Cardiac fibroblast (primary cell): ENCODE results near the gene EXOSC3.
A peak's percentile ranks its signal among the peaks of the same experiment; 100 is the strongest.
"Not testable (repeated sequence)": the region's sequence is repeated elsewhere in the genome, so short reads cannot be mapped to it uniquely, and the experiment has no call there.

Source experiments
- DNase-seq, 2 donors: peaks; one replicate each; pipeline versions ENCODE4 v3.0.0 to v3.0.0-alpha.2; 2010; ENCODE audit warnings: low read depth in 2 of 2
- H3K4me3 ChIP-seq, 2 donors: replicated peaks in 1 of 2; 1 replicate in 1 of 2; 2 replicates in 1 of 2; pipeline ENCODE4 v1.5.1; 2011; ENCODE audit warnings: low read depth in 2 of 2, low read length in 2 of 2, mild to moderate bottlenecking in 2 of 2, moderate library complexity in 1 of 2
- TF ChIP-seq, protein P1 (sequence below): IDR thresholded peaks from one replicate; pipeline ENCODE4 v1.5.1; 2011; ENCODE audit warnings: low read depth, mild to moderate bottlenecking, low read length, inconsistent platforms

EXOSC3 gene

DNA sequence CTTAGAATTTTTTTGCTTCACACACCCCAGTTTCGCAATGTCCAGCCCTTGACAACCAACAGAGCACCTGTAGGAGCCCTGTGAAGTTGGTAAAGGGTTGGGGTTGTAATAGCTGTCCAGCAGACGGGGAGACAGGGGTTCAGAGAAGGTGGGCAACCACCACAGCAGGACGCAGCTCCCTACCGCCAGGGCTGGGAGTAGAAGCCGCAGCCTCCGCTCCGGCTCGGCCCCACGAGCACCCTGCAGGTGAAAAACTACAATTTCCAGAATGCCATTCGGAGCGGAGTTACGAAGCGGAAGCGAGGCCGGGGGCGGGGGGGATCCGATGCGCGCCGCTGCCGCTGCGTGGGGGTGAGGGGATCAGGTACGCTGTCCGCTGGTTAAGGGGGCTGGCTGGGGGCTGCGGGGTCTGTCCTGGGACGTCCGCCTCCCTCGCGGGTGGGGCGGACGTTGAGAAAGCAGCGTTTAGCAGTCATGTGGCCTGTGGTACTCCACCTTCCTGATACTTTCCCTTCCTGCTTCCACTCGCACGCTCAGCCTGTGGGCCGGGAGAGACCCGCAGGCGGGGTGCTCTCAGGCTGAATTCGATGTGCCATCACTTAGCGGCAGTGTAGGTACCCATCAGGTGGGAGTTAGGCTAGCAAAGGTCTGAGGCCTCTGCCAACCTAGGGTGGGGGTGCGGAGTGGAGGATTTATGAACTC is 31.2 kb downstream of the EXOSC3 start, which contains the start of gene TRMT10B:
Gene TRMT10B, plus strand, starts transcription at position 317 of the 702 bp plus-strand sequence. CDS start 8,127 bp downstream, outside the sequence.
- peak within 1 kb of the TSS; percentile 64 to 82 for H3K4me3 ChIP-seq
- DNase-seq, result peak; percentile 74 to 78
- TF ChIP-seq, protein P1, sequence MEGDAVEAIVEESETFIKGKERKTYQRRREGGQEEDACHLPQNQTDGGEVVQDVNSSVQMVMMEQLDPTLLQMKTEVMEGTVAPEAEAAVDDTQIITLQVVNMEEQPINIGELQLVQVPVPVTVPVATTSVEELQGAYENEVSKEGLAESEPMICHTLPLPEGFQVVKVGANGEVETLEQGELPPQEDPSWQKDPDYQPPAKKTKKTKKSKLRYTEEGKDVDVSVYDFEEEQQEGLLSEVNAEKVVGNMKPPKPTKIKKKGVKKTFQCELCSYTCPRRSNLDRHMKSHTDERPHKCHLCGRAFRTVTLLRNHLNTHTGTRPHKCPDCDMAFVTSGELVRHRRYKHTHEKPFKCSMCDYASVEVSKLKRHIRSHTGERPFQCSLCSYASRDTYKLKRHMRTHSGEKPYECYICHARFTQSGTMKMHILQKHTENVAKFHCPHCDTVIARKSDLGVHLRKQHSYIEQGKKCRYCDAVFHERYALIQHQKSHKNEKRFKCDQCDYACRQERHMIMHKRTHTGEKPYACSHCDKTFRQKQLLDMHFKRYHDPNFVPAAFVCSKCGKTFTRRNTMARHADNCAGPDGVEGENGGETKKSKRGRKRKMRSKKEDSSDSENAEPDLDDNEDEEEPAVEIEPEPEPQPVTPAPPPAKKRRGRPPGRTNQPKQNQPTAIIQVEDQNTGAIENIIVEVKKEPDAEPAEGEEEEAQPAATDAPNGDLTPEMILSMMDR, result peak; percentile 24

DNA sequence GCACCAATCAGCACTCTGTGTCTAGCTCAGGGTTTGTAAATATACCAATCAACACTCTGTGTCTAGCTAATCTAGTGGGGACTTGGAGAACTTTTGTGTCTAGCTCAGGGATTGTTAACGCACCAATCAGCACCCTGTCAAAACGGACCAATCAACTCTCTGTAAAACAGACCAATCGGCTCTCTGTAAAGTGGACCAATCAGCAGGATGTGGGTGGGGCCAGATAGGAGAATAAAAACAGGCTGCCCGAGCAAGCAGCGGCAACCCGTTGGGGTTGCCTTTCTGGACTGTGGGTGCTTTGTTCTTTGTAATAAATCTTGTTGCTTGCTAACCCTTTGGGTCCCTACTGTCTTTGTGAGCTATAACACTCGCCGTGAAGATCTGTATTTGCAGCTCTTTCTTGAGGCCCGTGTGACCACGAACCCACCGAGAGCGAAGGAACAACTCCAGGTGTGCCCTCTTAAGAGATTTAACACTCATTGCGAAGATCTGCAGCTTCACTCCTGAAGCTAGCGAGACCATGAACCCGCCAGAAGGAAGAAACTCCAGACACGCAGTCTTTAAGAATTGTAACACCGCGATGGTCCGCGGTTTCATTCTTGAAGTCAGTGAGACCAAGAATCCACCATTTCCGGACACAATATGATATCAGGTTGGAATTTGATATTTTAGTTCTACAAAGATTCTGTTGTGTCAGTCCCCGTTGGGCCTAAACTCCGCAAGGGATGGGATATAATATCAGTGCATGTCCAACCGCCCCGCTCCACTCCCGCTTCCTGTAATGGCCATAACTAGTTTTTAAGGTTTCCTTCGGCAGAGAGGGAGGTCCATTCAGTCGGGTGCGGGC is 32.0 kb downstream of the EXOSC3 start:
- peak overlapping the region; percentile 64 to 82 for H3K4me3 ChIP-seq
- TF ChIP-seq, protein P1, result no peak
- no peak for DNase-seq

DNA sequence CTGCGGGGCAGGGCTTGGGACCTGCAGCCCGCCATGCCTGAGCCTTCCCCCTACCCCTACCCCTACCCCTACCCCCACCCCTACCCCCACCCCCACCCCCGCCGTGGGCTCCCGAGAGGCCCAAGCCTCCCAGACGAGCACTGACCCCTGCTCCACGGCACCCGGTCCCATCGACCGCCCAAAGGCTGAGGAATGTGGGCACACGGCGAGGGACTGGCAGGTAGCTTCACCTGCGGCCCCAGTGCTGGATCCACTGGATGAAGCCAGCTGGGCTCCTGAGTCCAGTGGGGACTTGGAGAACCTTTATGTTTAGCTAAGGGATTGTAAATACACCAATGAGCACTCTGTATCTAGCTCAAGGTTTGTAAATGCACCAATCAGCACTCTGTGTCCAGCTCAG is 32.8 kb downstream of the EXOSC3 start:
- not testable (repeated sequence) for DNase-seq, H3K4me3 ChIP-seq

DNA sequence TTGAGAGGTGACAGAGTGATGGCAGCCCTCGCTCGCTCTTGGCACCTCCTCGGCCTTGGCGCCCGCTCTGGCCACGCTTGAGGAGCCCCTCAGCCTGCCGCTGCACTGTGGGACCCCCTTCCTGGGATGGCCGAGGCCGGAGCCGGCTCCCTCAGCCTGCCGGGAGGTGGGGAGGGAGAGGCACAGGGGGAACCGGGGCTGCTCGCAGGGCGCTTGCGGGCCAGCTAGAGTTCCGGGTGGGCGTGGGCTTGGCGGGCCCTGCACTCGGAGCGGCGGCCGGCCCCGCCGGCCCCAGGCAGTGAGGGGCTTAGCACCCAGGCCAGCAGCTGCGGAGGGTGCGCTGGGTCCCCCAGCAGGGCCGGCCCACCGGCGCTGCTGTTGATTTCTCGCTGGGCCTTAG is 33.2 kb downstream of the EXOSC3 start:
- not testable (repeated sequence) for H3K4me3 ChIP-seq, DNase-seq

DNA sequence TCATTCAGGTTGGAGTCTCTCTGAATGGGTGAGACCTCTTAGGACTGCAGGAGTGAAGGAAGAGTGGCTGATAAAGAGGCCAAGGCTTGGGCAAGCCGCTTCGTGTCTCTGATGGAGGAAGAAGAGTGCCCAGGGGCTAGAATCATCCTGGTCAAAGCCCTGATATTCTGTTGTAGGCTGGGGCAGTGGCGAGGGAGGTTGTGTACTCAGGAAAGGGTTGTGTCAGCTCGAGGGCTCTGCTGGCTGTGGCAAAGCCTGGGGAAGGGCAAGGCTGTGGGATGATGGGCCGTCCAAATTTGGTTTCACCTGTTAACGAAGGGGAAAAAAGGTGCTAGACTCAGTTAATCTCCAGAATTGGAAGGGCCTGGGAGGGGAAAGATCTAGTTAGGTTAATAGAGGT is 33.7 kb downstream of the EXOSC3 start:
- TF ChIP-seq, protein P1, result no peak

DNA sequence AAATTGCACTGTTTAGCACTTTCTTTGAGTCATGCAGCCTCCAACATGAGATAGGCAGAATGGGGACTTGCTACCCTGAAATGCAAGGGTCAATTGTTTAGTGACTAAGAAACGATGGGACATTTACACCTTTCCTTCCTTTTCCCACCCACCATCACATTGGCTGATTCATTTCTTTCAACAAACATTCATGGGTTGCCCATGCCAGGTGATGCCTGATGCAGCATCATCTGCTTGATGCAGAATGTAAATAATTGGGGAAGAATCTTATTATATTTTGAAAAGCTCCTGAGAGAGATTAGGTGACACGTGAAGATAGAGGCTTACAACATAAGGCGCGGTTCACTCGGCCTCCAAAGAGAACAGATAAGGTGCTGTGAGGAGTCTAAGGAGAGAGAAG is 35.7 kb downstream of the EXOSC3 start:
- TF ChIP-seq, protein P1, result no peak
- no peak for DNase-seq
- H3K4me3 ChIP-seq, result no peak overlapping the region

More for the DNA sequence above, 33.7 kb downstream of the EXOSC3 start:
- no peak overlapping the region for H3K4me3 ChIP-seq
- no peak for DNase-seq

DNA sequence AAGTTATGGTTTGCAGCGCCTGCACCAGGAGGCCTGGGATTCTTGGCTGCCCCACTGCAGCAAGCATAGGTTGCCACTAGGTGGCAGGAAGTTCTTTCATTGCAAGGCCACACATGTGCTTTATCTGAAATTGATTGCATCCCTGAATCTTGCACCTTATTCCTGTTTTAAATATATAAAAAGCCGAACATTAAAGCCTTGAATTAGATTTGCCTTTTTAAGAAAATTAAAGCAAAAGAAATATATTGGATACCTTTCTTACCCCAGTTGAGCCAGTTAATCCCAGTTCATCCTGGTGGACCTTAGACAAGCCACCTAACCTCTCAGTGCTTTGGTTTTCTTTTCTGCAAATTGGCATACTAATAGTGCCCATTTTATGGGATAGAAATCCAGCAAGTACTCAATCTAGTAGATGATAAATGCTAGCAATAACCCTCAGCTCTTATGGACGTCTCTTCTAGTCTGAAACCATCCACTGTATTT is 37.6 kb downstream of the EXOSC3 start:
- TF ChIP-seq, protein P1, result peak; percentile 97
- H3K4me3 ChIP-seq, result no peak overlapping the region
- DNase-seq, result peak; percentile 79 to 80
